Keratinocyte (primary cell): ENCODE data around the gene INPP5A.

Experiments
- EZH2 ChIP-seq: IDR thresholded peaks from one replicate; pipeline ENCODE4 v1.6.1; 2012; ENCODE audit warnings: inconsistent platforms, mild to moderate bottlenecking, low read length, moderate library complexity
- TF ChIP-seq, protein P1 (sequence below), 3 experiments: IDR thresholded peaks in 1 of 3; conservative IDR thresholded peaks in 1 of 3; optimal IDR thresholded peaks in 1 of 3; 2 replicates in 2 of 3; 3 replicates in 1 of 3; pipeline versions ENCODE3 to v1.5.1; 2011; ENCODE audit warnings: low read length in 3 of 3, mild to moderate bottlenecking in 3 of 3, moderate library complexity in 2 of 3, control low read depth in 1 of 3, inconsistent platforms in 1 of 3; ENCODE audit not compliant: insufficient read depth in 2 of 3; ENCODE audit errors: extremely low read depth in 1 of 3

DNA sequence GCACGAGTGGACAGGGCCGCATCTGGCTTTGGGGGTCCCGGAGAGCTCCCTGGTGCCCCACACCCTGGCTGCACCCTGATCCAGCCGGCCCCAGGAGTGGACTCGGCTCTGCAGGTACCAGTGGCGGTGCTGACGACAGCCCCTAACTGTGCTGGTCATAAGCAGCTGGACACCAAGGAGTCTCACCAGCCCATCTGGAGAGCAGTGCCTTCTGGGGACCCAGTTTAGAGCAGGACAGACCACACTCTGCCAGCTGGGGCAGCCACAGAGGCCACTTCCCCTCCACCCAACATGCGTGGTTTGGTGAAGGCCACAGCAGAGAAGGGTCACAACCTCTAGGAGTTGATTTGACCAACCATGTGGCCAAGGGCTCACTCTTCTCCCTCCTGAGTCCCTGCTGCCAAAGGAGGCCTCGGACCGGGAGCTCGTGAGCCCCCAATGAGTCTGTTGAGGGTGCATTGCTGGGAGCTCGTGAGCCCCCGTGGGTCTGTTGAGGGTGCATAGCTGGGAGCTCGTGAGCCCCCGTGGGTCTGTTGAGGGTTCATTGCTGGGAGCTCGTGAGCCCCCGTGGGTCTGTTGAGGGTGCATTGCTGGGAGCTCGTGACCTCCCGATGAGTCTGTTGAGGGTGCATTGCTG, 16.0 kb upstream of the INPP5A start:
- TF ChIP-seq, protein P1, sequence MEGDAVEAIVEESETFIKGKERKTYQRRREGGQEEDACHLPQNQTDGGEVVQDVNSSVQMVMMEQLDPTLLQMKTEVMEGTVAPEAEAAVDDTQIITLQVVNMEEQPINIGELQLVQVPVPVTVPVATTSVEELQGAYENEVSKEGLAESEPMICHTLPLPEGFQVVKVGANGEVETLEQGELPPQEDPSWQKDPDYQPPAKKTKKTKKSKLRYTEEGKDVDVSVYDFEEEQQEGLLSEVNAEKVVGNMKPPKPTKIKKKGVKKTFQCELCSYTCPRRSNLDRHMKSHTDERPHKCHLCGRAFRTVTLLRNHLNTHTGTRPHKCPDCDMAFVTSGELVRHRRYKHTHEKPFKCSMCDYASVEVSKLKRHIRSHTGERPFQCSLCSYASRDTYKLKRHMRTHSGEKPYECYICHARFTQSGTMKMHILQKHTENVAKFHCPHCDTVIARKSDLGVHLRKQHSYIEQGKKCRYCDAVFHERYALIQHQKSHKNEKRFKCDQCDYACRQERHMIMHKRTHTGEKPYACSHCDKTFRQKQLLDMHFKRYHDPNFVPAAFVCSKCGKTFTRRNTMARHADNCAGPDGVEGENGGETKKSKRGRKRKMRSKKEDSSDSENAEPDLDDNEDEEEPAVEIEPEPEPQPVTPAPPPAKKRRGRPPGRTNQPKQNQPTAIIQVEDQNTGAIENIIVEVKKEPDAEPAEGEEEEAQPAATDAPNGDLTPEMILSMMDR (optimal IDR thresholded peaks at IDR 0.05 in 1 of 3, IDR thresholded peaks at IDR 0.05 in 1 of 3, conservative IDR thresholded peaks at IDR 0.05 in 1 of 3; ENCODE audit: extremely low read depth in 1 of 3, insufficient read depth in 2 of 3, low read length in 3 of 3): no peak
- TF ChIP-seq EZH2: no peak
